ENCODE results near the gene XPR1. TPM values are rescaled to one million over a fixed set of nuclear protein-coding genes. Genes with fewer than 3 reads are reported as not detected.

XPR1 gene
- total and polyA plus RNA-seq, 10 of the 15 experiments (the other 5 are each of a cell fraction or from before 2014, with no cell fraction given) = 1.1 to 33.9 (median 11.3) TPM

DNA sequence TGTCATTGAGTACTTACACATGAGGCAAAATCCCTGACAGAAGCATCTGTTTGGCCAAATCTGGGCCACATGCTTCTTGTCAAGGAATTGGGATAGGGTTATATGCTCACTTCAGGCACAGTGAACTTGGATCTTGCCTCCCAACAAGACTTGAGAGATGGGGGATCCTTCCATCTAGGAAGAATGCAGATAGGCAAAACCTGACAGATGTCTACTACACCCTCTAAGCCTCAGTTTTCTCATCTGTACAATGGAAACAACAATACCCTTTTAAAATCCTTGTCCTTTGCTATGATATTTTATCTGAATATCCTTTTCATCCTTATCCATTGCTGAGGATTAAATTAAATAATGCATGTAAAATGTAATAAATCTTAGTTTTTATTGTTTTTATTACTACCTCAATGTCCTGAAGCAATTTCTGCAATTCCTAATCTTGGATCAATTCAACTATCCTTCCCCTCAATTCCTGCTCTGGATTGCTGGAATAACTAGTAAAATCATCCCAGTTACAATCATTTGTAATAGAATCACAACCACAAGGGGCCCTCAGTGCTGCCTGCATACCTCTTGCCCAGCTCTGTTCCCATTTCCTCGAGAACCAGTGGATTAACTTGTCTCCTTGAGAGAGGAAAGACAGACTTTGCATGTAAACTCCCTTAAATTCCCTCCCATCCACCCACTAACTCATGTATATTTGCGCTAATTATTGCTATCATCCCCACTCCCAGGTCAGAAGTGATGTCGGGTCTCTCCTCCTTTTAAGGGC, 8.1 kb upstream of the XPR1 start (continued):
- TF ChIP-seq CTCF (IDR thresholded peaks at IDR 0.05 in 2 of 3, conservative IDR thresholded peaks at IDR 0.05 in 1 of 3; ENCODE audit: control insufficient read depth in 2 of 3, extremely low read depth in 1 of 3, insufficient read depth in 1 of 3, low read depth in 3 of 3, low read length in 3 of 3) (no peak), SP1 (IDR thresholded peaks at IDR 0.05; ENCODE audit: low read depth, low read length) (no peak), REST (IDR thresholded peaks at IDR 0.05; ENCODE audit: low read depth, low read length) (no peak), USF2 (IDR thresholded peaks at IDR 0.05; ENCODE audit: borderline replicate concordance, low read depth, low read length) (no peak), NR2C2 (IDR thresholded peaks at IDR 0.05; ENCODE audit: borderline replicate concordance, control insufficient read depth, insufficient read length, low read depth) (no peak)
